ENCODE results near the gene SYVN1. TPM values are rescaled to one million over a fixed set of nuclear protein-coding genes. Genes with fewer than 3 reads are reported as not detected.

SYVN1 gene
- total RNA-seq, 2 donors from 2014 or later, result 30.4 to 39.5 TPM

DNA sequence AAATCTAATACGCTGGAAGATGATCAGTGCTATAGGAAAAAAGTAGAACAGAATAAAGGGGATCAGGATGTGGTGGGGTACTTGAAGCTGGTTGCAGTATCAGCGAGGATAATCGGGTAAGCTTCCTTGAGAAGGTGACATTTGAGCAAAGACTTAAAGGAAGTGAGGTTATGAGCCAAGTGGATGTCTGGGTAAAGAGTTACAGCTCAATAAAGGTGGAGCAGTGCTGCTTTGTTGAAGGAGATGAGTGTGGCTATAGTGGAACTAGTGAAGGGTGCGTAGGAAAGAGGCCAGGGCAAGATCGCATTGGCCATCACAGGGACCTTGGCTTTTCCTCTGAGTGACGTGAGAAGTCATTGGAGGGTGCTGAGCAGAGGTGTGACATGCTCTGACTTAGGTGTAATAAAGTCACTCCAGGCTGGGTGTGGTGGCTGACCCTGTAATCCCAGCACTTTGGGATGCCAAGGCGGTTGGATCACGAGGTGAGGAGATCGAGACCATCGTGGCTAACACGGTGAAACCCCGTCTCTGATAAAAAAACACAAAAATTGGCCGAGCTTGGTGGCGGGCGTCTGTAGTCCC, 2.3 kb upstream of the SYVN1 start:
- Histone ChIP-seq H3K9me3 (ENCODE audit: control insufficient read depth, low read length) (no peaks in the 10 kb centered on the region), H3K27ac (ENCODE audit: low read depth, low read length) (no peak overlapping the region), H3K27me3 (ENCODE audit: control insufficient read depth, insufficient read depth, low read length, poor library complexity, severe bottlenecking) (peaks cover 3% of the 10 kb centered on the region), H3K36me3 (ENCODE audit: control insufficient read depth, insufficient read depth, low read length) (peaks cover 14% of the 10 kb centered on the region), H3K4me1 (ENCODE audit: control insufficient read depth, insufficient read depth, low read length) (no peaks in the 10 kb centered on the region), H3K9ac (ENCODE audit: extremely low read depth, low read length, poor library complexity, severe bottlenecking) (no peak overlapping the region), H3K4me3 (ENCODE audit: low read length) (no peak overlapping the region)
- no peaks in the 10 kb centered on the region for H3K9me3 Mint-ChIP-seq
- TF ChIP-seq, protein P1, sequence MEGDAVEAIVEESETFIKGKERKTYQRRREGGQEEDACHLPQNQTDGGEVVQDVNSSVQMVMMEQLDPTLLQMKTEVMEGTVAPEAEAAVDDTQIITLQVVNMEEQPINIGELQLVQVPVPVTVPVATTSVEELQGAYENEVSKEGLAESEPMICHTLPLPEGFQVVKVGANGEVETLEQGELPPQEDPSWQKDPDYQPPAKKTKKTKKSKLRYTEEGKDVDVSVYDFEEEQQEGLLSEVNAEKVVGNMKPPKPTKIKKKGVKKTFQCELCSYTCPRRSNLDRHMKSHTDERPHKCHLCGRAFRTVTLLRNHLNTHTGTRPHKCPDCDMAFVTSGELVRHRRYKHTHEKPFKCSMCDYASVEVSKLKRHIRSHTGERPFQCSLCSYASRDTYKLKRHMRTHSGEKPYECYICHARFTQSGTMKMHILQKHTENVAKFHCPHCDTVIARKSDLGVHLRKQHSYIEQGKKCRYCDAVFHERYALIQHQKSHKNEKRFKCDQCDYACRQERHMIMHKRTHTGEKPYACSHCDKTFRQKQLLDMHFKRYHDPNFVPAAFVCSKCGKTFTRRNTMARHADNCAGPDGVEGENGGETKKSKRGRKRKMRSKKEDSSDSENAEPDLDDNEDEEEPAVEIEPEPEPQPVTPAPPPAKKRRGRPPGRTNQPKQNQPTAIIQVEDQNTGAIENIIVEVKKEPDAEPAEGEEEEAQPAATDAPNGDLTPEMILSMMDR (conservative IDR thresholded peaks at IDR 0.05), result no peak
- no peak for DNase-seq
- peaks cover 12% of the 10 kb centered on the region for H3K36me3 Mint-ChIP-seq (ENCODE audit: low read depth)
- peaks cover 11% of the 10 kb centered on the region for H3K27me3 Mint-ChIP-seq (ENCODE audit: insufficient read depth)
- 81 to 94% methylated on average over 15 of the region's 15 CpGs for WGBS, 2 experiments (ENCODE audit: insufficient coverage in 1 of 2, insufficient read length in 1 of 2)
- H3K27ac Mint-ChIP-seq, result no peak overlapping the region
- peaks cover 24% of the 10 kb centered on the region for H3K4me1 Mint-ChIP-seq
- no peak overlapping the region for H3K4me3 Mint-ChIP-seq

DNA sequence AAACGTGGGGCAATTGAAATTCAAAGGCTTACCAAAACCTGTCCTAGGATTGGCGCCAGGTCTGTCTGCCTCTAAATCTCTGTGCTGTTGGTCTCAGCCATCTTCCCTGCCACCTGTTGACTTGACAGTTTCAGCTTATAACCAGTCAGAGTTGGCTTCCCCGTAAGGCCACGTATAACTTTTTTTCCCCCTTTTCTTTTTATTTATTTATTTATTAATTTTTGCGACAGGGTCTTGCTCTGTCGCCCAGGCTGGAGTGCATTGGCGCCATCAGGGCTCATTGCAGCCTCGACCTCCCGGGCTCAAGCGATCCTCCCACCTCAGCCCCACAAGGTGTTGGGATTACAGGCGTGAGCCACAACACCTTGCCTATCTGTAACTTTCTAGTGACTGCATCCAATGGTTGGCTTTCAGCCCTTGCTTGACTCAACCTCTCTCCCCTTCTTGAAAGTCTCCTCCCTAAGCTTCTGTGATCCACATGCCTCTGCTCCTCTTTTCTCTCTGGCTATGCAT, 1.4 kb upstream of the SYVN1 start:
- Histone ChIP-seq H3K9me3 (ENCODE audit: control insufficient read depth, low read length) (no peaks in the 10 kb centered on the region), H3K27ac (ENCODE audit: low read depth, low read length) (peak overlapping the region; percentile 99), H3K4me3 (ENCODE audit: low read length) (peak overlapping the region; percentile 94), H3K27me3 (ENCODE audit: control insufficient read depth, insufficient read depth, low read length, poor library complexity, severe bottlenecking) (no peaks in the 10 kb centered on the region), H3K36me3 (ENCODE audit: control insufficient read depth, insufficient read depth, low read length) (peaks cover 24% of the 10 kb centered on the region), H3K9ac (ENCODE audit: extremely low read depth, low read length, poor library complexity, severe bottlenecking) (peak overlapping the region; percentile 98), H3K4me1 (ENCODE audit: control insufficient read depth, insufficient read depth, low read length) (no peaks in the 10 kb centered on the region)
- peak overlapping the region; percentile 99 for H3K27ac Mint-ChIP-seq
- TF ChIP-seq, protein P1 (conservative IDR thresholded peaks at IDR 0.05), result no peak
- H3K4me1 Mint-ChIP-seq, result peaks cover 19% of the 10 kb centered on the region
- H3K4me3 Mint-ChIP-seq, result peak overlapping the region; percentile 87
- DNase-seq, result no peak
- 71 to 92% methylated on average over 8 to 11 of the region's 11 CpGs for WGBS, 2 experiments (ENCODE audit: insufficient coverage in 1 of 2, insufficient read length in 1 of 2)
- peaks cover 19% of the 10 kb centered on the region for H3K36me3 Mint-ChIP-seq (ENCODE audit: low read depth)
- no peaks in the 10 kb centered on the region for H3K9me3 Mint-ChIP-seq
- H3K27me3 Mint-ChIP-seq (ENCODE audit: insufficient read depth), result peaks cover 6% of the 10 kb centered on the region

DNA sequence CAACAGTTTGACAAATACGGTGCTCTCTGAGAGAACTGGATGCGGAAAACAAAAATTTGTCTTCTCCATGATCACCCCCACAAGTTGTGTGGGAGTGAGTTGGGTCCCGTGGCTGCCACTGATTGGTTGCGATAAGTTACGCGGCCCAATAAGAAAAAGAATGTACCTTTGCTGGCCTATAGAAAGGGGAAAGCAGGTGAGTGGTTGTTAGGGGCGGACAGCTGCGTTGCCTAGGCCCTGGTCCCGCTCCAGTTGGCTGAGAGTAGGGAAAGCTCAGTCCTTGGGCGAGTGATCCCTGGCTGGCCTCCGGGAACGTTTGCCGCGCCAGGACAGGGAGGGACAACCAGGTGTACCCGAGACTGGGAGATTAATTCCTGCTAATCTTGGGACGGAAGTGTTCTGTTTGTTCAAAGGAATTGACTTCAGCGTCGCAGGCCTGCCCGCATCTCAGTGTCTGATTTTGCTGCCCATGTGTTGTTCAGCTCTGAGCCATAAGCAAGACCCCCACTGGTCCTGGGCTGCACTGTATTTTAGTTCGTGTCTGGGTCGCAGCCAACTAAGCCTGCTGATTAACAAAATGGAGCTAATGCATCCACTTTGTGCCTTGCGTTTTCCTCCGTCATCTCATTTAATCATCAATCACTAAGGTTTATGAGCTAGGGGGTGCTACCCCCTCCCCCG, 773 bp upstream of the SYVN1 start:
- Mint-ChIP-seq H3K27ac (peak overlapping the region; percentile 99), H3K9me3 (no peaks in the 10 kb centered on the region), H3K4me1 (peaks cover 19% of the 10 kb centered on the region), H3K4me3 (peak overlapping the region; percentile 87), H3K27me3 (ENCODE audit: insufficient read depth) (peaks cover 3% of the 10 kb centered on the region), H3K36me3 (ENCODE audit: low read depth) (peaks cover 23% of the 10 kb centered on the region)
- Histone ChIP-seq H3K27me3 (ENCODE audit: control insufficient read depth, insufficient read depth, low read length, poor library complexity, severe bottlenecking) (no peaks in the 10 kb centered on the region), H3K9ac (ENCODE audit: extremely low read depth, low read length, poor library complexity, severe bottlenecking) (peak overlapping the region; percentile 98), H3K4me3 (ENCODE audit: low read length) (peak overlapping the region; percentile 94), H3K36me3 (ENCODE audit: control insufficient read depth, insufficient read depth, low read length) (peaks cover 25% of the 10 kb centered on the region), H3K4me1 (ENCODE audit: control insufficient read depth, insufficient read depth, low read length) (no peaks in the 10 kb centered on the region), H3K9me3 (ENCODE audit: control insufficient read depth, low read length) (no peaks in the 10 kb centered on the region), H3K27ac (ENCODE audit: low read depth, low read length) (peak overlapping the region; percentile 99)
- TF ChIP-seq, protein P1 (conservative IDR thresholded peaks at IDR 0.05), result no peak
- peak; percentile 98 for DNase-seq
- 8 to 10% methylated on average over 16 to 24 of the region's 24 CpGs for WGBS, 2 experiments (ENCODE audit: insufficient coverage in 1 of 2, insufficient read length in 1 of 2)
